Measurements from ENCODE around the gene PTPRD.

The PTPRD gene

GRCh38 chr9:9847750-9848149 lies 765.1 kb downstream of the PTPRD start:
- no peak for DNase-seq

GRCh38 chr9:9846557-9846956 lies 766.2 kb downstream of the PTPRD start:
- DNase-seq = no peak

GRCh38 chr9:9820436-9820835 lies 792.4 kb downstream of the PTPRD start:
- DNase-seq = no peak

GRCh38 chr9:9819886-9820285 lies 792.9 kb downstream of the PTPRD start:
- no peak for DNase-seq

GRCh38 chr9:9817176-9817575 lies 795.6 kb downstream of the PTPRD start:
- DNase-seq = no peak

- no peak for DNase-seq
Measured at GRCh38 chr9:9804109-9804508, 808.7 kb downstream of the PTPRD start.

- DNase-seq = no peak
Measured at GRCh38 chr9:9799287-9799686, 813.5 kb downstream of the PTPRD start.

- no peak for DNase-seq
Measured at GRCh38 chr9:9792144-9792857, 820.5 kb downstream of the PTPRD start.

- DNase-seq = no peak
Measured at GRCh38 chr9:9791611-9792010, 821.2 kb downstream of the PTPRD start.

GRCh38 chr9:9790216-9790872 lies 822.5 kb downstream of the PTPRD start:
- no peak for DNase-seq

- no peak for DNase-seq
Measured at GRCh38 chr9:9783711-9784110, 829.1 kb downstream of the PTPRD start.

- DNase-seq = no peak
Measured at GRCh38 chr9:9783211-9783610, 829.6 kb downstream of the PTPRD start.

- no peak for DNase-seq
Measured at GRCh38 chr9:9778293-9778692, 834.5 kb downstream of the PTPRD start.

- DNase-seq = no peak
Measured at GRCh38 chr9:9774471-9774870, 838.3 kb downstream of the PTPRD start.

GRCh38 chr9:9771314-9771713 lies 841.5 kb downstream of the PTPRD start:
- DNase-seq = no peak

- DNase-seq = no peak
Measured at GRCh38 chr9:9764821-9765220, 848.0 kb downstream of the PTPRD start.

- no peak for DNase-seq
Measured at GRCh38 chr9:9754186-9754585, 858.6 kb downstream of the PTPRD start.

GRCh38 chr9:9753266-9753665 lies 859.5 kb downstream of the PTPRD start:
- DNase-seq = no peak

GRCh38 chr9:9752722-9753121 lies 860.1 kb downstream of the PTPRD start:
- DNase-seq = no peak

- no peak for DNase-seq
Measured at GRCh38 chr9:9751996-9752395, 860.8 kb downstream of the PTPRD start.

- DNase-seq = no peak
Measured at GRCh38 chr9:9750719-9751118, 862.1 kb downstream of the PTPRD start.

GRCh38 chr9:9749591-9749990 lies 863.2 kb downstream of the PTPRD start:
- DNase-seq = no peak

GRCh38 chr9:9747787-9748186 lies 865.0 kb downstream of the PTPRD start:
- no peak for DNase-seq

- DNase-seq = no peak
Measured at GRCh38 chr9:9746826-9747225, 866.0 kb downstream of the PTPRD start.

GRCh38 chr9:9743822-9744221 lies 869.0 kb downstream of the PTPRD start:
- no peak for DNase-seq

Data from cortex of kidney (tissue), 1 donor.